ENCODE measurements around the gene TMEM91.

TMEM91 gene

DNA sequence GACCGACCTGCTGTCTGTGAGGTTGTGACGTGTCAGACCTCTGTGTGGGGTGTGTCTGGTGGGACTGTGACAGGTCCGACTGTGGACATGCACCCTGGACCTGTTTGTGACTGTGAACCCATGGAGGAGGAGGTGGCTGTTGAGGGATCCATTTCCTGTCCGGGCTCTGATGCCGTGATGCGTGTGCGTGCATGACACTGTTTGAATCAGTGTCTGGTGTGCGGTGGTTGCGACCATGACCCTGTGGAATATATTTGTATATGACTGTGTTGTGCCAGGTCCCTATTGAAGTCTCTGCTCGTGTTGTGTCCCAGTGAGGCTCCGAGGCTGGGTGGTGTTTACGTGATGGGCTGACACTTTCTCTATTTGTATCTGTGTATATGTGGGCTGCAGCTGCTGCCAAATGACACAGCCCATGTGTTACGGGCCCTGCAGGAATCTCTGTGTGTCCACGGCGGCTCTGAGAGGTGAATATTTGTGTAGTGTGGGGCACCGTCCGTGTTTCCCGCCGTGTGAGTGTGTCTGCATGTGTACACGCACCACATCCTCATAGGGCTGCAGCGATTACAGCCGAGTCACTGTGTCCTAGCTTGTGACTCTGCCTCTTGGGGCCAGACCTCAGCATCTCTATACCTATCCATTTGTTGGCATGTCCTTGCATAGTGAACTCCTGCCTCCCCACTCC is 48.0 kb upstream of the TMEM91 start:
- H3K36me3 ChIP-seq (ENCODE audit: insufficient read depth, low read length): peaks cover 35% of the 10 kb centered on the region
- H3K27me3 ChIP-seq (ENCODE audit: insufficient read depth, low read length): no peaks in the 10 kb centered on the region
- H3K4me2 ChIP-seq (ENCODE audit: low read length): peak overlapping the region; percentile 75
- H3F3A ChIP-seq (ENCODE audit: insufficient read depth, low read length): 0 out of 2 replicates have a peak, but pooled peaks cover 4% of the 10 kb centered on the region
- H3K27ac ChIP-seq (ENCODE audit: low read depth, low read length, poor library complexity, severe bottlenecking): peak overlapping the region; percentile 85
- no peaks in the 10 kb centered on the region for H3K9me2 ChIP-seq (ENCODE audit: low read depth, low read length)
- TF ChIP-seq EZH2 (IDR thresholded peaks at IDR 0.05; ENCODE audit: borderline replicate concordance, low read length): no peak
- TF ChIP-seq, protein P1, sequence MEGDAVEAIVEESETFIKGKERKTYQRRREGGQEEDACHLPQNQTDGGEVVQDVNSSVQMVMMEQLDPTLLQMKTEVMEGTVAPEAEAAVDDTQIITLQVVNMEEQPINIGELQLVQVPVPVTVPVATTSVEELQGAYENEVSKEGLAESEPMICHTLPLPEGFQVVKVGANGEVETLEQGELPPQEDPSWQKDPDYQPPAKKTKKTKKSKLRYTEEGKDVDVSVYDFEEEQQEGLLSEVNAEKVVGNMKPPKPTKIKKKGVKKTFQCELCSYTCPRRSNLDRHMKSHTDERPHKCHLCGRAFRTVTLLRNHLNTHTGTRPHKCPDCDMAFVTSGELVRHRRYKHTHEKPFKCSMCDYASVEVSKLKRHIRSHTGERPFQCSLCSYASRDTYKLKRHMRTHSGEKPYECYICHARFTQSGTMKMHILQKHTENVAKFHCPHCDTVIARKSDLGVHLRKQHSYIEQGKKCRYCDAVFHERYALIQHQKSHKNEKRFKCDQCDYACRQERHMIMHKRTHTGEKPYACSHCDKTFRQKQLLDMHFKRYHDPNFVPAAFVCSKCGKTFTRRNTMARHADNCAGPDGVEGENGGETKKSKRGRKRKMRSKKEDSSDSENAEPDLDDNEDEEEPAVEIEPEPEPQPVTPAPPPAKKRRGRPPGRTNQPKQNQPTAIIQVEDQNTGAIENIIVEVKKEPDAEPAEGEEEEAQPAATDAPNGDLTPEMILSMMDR (IDR thresholded peaks at IDR 0.05; ENCODE audit: low read length): no peak
- H3K79me2 ChIP-seq (ENCODE audit: insufficient read depth, low read length): no peaks in the 10 kb centered on the region
- no peaks in the 10 kb centered on the region for H4K20me1 ChIP-seq (ENCODE audit: insufficient read depth, low read length)
- peaks cover 37% of the 10 kb centered on the region for H3K4me1 ChIP-seq (ENCODE audit: insufficient read depth, low read length, severe bottlenecking)
- peak overlapping the region; percentile 56 for H3K4me3 ChIP-seq (ENCODE audit: low read depth, low read length, poor library complexity, severe bottlenecking)
- peak overlapping the region; percentile 71; the same call in 1 of the 2 replicates for H3K9ac ChIP-seq (ENCODE audit: low read length)
- no peak overlapping the region for H2AFZ ChIP-seq (ENCODE audit: low read length)
- no peaks in the 10 kb centered on the region for H3K9me3 ChIP-seq (ENCODE audit: low read length)

DNA sequence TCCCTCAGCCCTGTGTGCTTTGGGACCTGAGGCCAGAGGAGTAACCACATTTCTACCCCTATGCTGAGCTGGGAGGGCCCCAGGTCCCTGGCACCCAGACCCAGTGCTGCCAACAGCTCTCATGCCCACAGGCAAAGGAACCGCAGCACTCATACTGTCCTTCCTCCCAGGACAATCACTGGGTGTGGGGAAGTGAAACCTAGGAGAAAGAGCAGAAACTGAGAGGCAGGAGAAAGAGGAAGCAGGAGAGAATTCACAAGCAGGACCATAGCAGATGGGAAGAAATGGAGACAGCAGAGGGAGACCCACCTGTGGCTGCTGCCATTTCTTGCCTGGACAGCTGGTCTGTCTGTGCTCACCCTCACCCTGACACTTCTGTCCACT is 47.5 kb upstream of the TMEM91 start:
- no peaks in the 10 kb centered on the region for H3K9me3 ChIP-seq (ENCODE audit: low read length)
- peaks cover 35% of the 10 kb centered on the region for H3K36me3 ChIP-seq (ENCODE audit: insufficient read depth, low read length)
- H3F3A ChIP-seq (ENCODE audit: insufficient read depth, low read length): 0 out of 2 replicates have a peak, but pooled peaks cover 4% of the 10 kb centered on the region
- peak overlapping the region; percentile 71; the same call in 1 of the 2 replicates for H3K9ac ChIP-seq (ENCODE audit: low read length)
- peaks cover 37% of the 10 kb centered on the region for H3K4me1 ChIP-seq (ENCODE audit: insufficient read depth, low read length, severe bottlenecking)
- H3K79me2 ChIP-seq (ENCODE audit: insufficient read depth, low read length): no peaks in the 10 kb centered on the region
- H4K20me1 ChIP-seq (ENCODE audit: insufficient read depth, low read length): no peaks in the 10 kb centered on the region
- no peak overlapping the region for H2AFZ ChIP-seq (ENCODE audit: low read length)
- H3K4me3 ChIP-seq (ENCODE audit: low read depth, low read length, poor library complexity, severe bottlenecking): peak overlapping the region; percentile 56
- H3K27ac ChIP-seq (ENCODE audit: low read depth, low read length, poor library complexity, severe bottlenecking): peak overlapping the region; percentile 85
- H3K27me3 ChIP-seq (ENCODE audit: insufficient read depth, low read length): no peaks in the 10 kb centered on the region
- peak overlapping the region; percentile 75; the same call in 1 of the 2 replicates for H3K4me2 ChIP-seq (ENCODE audit: low read length)
- H3K9me2 ChIP-seq (ENCODE audit: low read depth, low read length): no peaks in the 10 kb centered on the region
- TF ChIP-seq, protein P1 (IDR thresholded peaks at IDR 0.05; ENCODE audit: low read length): no peak

DNA sequence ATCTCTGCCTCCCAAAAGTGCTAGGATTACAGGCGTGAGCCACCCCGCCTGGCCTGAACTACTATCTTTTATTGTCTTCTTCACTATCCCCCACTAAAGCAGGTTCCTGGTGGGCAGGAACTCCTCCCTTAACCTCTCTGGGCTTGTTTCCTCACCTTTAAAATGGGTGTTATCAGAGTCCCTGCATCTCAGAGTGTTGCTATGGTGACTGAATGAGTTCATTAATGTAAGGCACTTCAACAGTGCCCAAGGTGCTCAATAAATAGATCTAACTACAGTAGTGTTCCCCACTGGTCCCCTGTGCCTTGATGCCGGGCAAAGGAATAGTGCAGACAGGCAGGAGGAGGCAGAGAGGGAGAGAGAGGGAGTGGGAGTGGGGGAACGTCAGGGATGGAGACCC is 45.9 kb upstream of the TMEM91 start:
- H3K9ac ChIP-seq (ENCODE audit: low read length): no peak overlapping the region
- H3K4me1 ChIP-seq (ENCODE audit: insufficient read depth, low read length, severe bottlenecking): peaks cover 36% of the 10 kb centered on the region
- no peak overlapping the region for H3K4me3 ChIP-seq (ENCODE audit: low read depth, low read length, poor library complexity, severe bottlenecking)
- no peak overlapping the region for H3K27ac ChIP-seq (ENCODE audit: low read depth, low read length, poor library complexity, severe bottlenecking)
- H2AFZ ChIP-seq (ENCODE audit: low read length): no peak overlapping the region
- no peaks in the 10 kb centered on the region for H3K79me2 ChIP-seq (ENCODE audit: insufficient read depth, low read length)
- H3K27me3 ChIP-seq (ENCODE audit: insufficient read depth, low read length): no peaks in the 10 kb centered on the region
- no peaks in the 10 kb centered on the region for H4K20me1 ChIP-seq (ENCODE audit: insufficient read depth, low read length)
- peaks cover 40% of the 10 kb centered on the region for H3K36me3 ChIP-seq (ENCODE audit: insufficient read depth, low read length)
- H3K9me2 ChIP-seq (ENCODE audit: low read depth, low read length): no peaks in the 10 kb centered on the region
- TF ChIP-seq EZH2 (IDR thresholded peaks at IDR 0.05; ENCODE audit: borderline replicate concordance, low read length): no peak
- TF ChIP-seq, protein P1 (IDR thresholded peaks at IDR 0.05; ENCODE audit: low read length): no peak
- H3K9me3 ChIP-seq (ENCODE audit: low read length): no peaks in the 10 kb centered on the region
- no peaks in the 10 kb centered on the region for H3F3A ChIP-seq (ENCODE audit: insufficient read depth, low read length)
- no peak overlapping the region for H3K4me2 ChIP-seq (ENCODE audit: low read length)

Data from OCI-LY1 (cell line).